K562 (cell line): ENCODE results near the gene LGALS7. TPM values are rescaled to one million over a fixed set of nuclear protein-coding genes. Genes with fewer than 3 reads are reported as not detected.

Experiments
- ATF3 ChIP-seq, 2 experiments: fragments of 450-650 bp in 1 of 2; sonication (generic) in 1 of 2; formaldehyde crosslinking in 1 of 2; IDR thresholded peaks in 1 of 2; conservative IDR thresholded peaks in 1 of 2; 2 replicates each; pipeline versions ENCODE4 v1.6.1 to v1.8.1; 2016 to 2023; ENCODE audit warnings: mild to moderate bottlenecking in 2 of 2, moderate library complexity in 2 of 2, inconsistent platforms in 1 of 2, missing genetic modification reagents in 1 of 2
- MGA ChIP-seq: fragments of 450-650 bp; IDR thresholded peaks from 2 replicates; pipeline ENCODE4 v1.6.1; 2016; ENCODE audit warnings: mild to moderate bottlenecking, moderate library complexity
- ZBTB33 ChIP-seq: sonication (generic); formaldehyde crosslinking; IDR thresholded peaks from 2 replicates; pipeline ENCODE4 v1.8.1; 2023; ENCODE audit warnings: mild to moderate bottlenecking, missing genetic modification reagents
- ZMIZ1 ChIP-seq, 2 experiments: fragments of 150-350 bp in 1 of 2; IDR thresholded peaks; 2 replicates each; pipeline ENCODE4 v1.6.1; 2012 to 2016; ENCODE audit warnings: low read depth in 2 of 2, low read length in 2 of 2, mild to moderate bottlenecking in 1 of 2, moderate library complexity in 1 of 2
- polyA plus RNA-seq, 8 experiments: library from polyadenylated mRNA; depleted of rRNA in 4 of 8; stranded (reverse) in 5 of 8; unstranded in 3 of 8; fragments of >200 nt; fragmentation: Nextera tagmentation in 2 of 8; fragmentation: Illumina TruSeq in 1 of 8; extraction: Ambion mirVana in 2 of 8; extraction: Trizol in 1 of 8; gene quantifications; 2 replicates each; pipeline versions ENCODE4 v1.2.1 to v1.2.3, GENCODE V29; 2011 to 2014; ENCODE audit warnings: inconsistent platforms in 1 of 8, missing spikeins in 1 of 8
- total RNA-seq, 7 experiments: library from RNA; depleted of rRNA in 6 of 7; stranded (reverse); fragments of >200 nt in 6 of 7; fragmentation: Illumina TruSeq in 2 of 7; extraction: Trizol in 2 of 7; gene quantifications; 2 replicates each; pipeline versions ENCODE4 v1.2.1 to v1.2.3, GENCODE V29; 2011 to 2021; ENCODE audit warnings: low replicate concordance in 1 of 7

Gene LGALS7
- total and polyA plus RNA-seq, 9 of the 15 experiments (the other 6 are each of a cell fraction or from before 2014, with no cell fraction given) = not detected

- peak; percentile 24; the same call in 1 of the 2 replicates for TF ChIP-seq MGA
- no peak for TF ChIP-seq ATF3 (IDR thresholded peaks at IDR 0.05)
- no peak for TF ChIP-seq ATF3 (CRISPR knock-in tag; conservative IDR thresholded peaks at IDR 0.05)
- peak; percentile 86 for TF ChIP-seq ZBTB33 (CRISPR knock-in tag)
- no peak for TF ChIP-seq ZMIZ1 (IDR thresholded peaks at IDR 0.05; ENCODE audit: low read depth in 2 of 2, low read length in 2 of 2)
Observed at GRCh38 chr19:38769635-38770211, 3.6 kb downstream of the LGALS7 start (continued).
